ENCODE results near the gene STOML1.

DNA sequence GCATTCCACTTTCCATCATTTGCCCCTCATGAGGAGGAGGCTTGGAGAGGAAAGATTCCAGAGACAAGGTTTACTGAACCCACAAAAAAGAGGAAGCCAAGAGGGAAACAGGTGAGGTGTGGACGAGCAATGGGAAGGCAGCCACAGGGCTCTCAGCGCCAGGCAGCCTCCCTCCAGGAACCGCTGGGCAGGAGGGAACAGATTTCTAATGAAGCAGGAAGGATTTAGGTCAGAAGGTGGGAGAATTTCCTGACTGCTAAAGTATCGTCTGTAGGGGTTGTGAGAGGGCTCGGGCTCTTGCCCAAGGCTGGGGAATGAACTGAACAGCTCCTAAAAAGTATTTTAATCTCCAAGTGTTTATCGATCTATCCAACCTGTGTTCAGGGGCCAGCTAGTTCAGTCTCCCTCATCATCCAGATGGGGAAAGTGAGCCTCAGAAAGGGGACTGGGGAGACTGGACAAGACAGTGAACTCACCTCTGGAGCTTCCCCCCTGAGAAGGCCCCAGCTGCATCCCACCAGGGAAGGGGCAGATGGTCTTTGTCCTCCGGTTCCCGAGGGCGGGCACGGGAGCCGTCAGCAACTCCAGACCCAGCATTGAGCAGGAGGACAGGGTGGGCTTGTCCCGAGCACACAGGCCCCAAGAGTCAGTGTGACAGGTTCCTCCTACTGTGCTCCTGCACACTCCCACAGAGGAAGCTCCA is 55.4 kb downstream of the STOML1 start:
- TF ChIP-seq POLR2AphosphoS5 (IDR thresholded peaks at IDR 0.05; ENCODE audit: low read depth): no peak
- TF ChIP-seq, protein P1, sequence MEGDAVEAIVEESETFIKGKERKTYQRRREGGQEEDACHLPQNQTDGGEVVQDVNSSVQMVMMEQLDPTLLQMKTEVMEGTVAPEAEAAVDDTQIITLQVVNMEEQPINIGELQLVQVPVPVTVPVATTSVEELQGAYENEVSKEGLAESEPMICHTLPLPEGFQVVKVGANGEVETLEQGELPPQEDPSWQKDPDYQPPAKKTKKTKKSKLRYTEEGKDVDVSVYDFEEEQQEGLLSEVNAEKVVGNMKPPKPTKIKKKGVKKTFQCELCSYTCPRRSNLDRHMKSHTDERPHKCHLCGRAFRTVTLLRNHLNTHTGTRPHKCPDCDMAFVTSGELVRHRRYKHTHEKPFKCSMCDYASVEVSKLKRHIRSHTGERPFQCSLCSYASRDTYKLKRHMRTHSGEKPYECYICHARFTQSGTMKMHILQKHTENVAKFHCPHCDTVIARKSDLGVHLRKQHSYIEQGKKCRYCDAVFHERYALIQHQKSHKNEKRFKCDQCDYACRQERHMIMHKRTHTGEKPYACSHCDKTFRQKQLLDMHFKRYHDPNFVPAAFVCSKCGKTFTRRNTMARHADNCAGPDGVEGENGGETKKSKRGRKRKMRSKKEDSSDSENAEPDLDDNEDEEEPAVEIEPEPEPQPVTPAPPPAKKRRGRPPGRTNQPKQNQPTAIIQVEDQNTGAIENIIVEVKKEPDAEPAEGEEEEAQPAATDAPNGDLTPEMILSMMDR (conservative IDR thresholded peaks at IDR 0.05; ENCODE audit: low read depth in 2 of 2): no peak
- TF ChIP-seq ZNF331 (CRISPR knock-in tag; IDR thresholded peaks at IDR 0.05; ENCODE audit: low read depth): no peak
- no peak for TF ChIP-seq ZNF114 (CRISPR knock-in tag; IDR thresholded peaks at IDR 0.05)
